ENCODE results near the gene CTDSP2.

- TF ChIP-seq EZH2 (IDR thresholded peaks at IDR 0.05; ENCODE audit: borderline replicate concordance, low read depth, low read length, severe bottlenecking) (no peak), POLR2A (IDR thresholded peaks at IDR 0.05; ENCODE audit: low read depth, low read length) (no peak), CTCF (IDR thresholded peaks at IDR 0.05; ENCODE audit: extremely low read depth in 1 of 2, insufficient read depth in 1 of 2, low read depth in 1 of 2, low read length in 2 of 2) (no peak), MYC (IDR thresholded peaks at IDR 0.05; ENCODE audit: low read depth, low read length) (no peak), POLR2AphosphoS5 (IDR thresholded peaks at IDR 0.05; ENCODE audit: insufficient read depth, low read depth, low read length) (no peak), JUN (IDR thresholded peaks at IDR 0.05; ENCODE audit: borderline replicate concordance, insufficient read depth, insufficient read length, low read depth) (no peak)
Observed at GRCh38 chr12:57841445-57841844, 5.1 kb downstream of the CTDSP2 start.
